Liver (tissue), 9 donors: ENCODE results near the gene MYL3. TPM values are rescaled to one million over a fixed set of nuclear protein-coding genes. Genes with fewer than 3 reads are reported as not detected.

ENCODE experiments used
- DNase-seq: peaks from one replicate; pipeline ENCODE4 v3.0.0-alpha.2; 2017; ENCODE audit warnings: low spot score
- H3K27ac ChIP-seq, 2 donors: one replicate each; pipeline ENCODE4 v1.7.0; 2013; ENCODE audit warnings: inconsistent platforms in 2 of 2, low read length in 2 of 2, control low read depth in 1 of 2, low read depth in 1 of 2, mild to moderate bottlenecking in 1 of 2
- H3K27me3 ChIP-seq, 4 donors: one replicate each; pipeline versions ENCODE4 v1.6.1 to v1.7.0; 2013; ENCODE audit warnings: low read length in 3 of 4, inconsistent platforms in 1 of 4, mild to moderate bottlenecking in 1 of 4, moderate library complexity in 1 of 4; ENCODE audit not compliant: control insufficient read depth in 4 of 4, insufficient read depth in 4 of 4
- H3K36me3 ChIP-seq, 4 donors: one replicate each; pipeline versions ENCODE4 v1.6.1 to v1.7.0; 2013; ENCODE audit warnings: low read length in 3 of 4, mild to moderate bottlenecking in 3 of 4, low read depth in 1 of 4, moderate library complexity in 1 of 4; ENCODE audit not compliant: control insufficient read depth in 4 of 4, insufficient read depth in 3 of 4
- H3K4me1 ChIP-seq, 4 donors: one replicate each; pipeline versions ENCODE4 v1.6.1 to v1.7.0; 2013; ENCODE audit warnings: low read length in 3 of 4, mild to moderate bottlenecking in 3 of 4, moderate library complexity in 1 of 4; ENCODE audit not compliant: control insufficient read depth in 4 of 4, insufficient read depth in 4 of 4
- H3K4me3 ChIP-seq, 3 donors: one replicate each; pipeline versions ENCODE4 v1.6.1 to v1.7.0; 2013; ENCODE audit warnings: low read length in 3 of 3, control low read depth in 1 of 3, low read depth in 1 of 3, mild to moderate bottlenecking in 1 of 3
- H3K9ac ChIP-seq, 2 donors: one replicate each; pipeline ENCODE4 v1.7.0; 2013; ENCODE audit warnings: low read length in 2 of 2, mild to moderate bottlenecking in 2 of 2, moderate library complexity in 2 of 2, control low read depth in 1 of 2, low read depth in 1 of 2
- H3K9me3 ChIP-seq, 4 donors: one replicate each; pipeline versions ENCODE4 v1.6.1 to v1.7.0; 2013; ENCODE audit warnings: low read length in 3 of 4; ENCODE audit not compliant: control insufficient read depth in 4 of 4
- CTCF ChIP-seq: fragments of 150-350 bp; IDR thresholded peaks from 2 replicates; pipeline ENCODE4 v1.5.1; 2017; ENCODE audit warnings: improper control_type of control experiment, low read depth, low read length; ENCODE audit not compliant: missing input control
- EGR1 ChIP-seq, 2 donors: IDR thresholded peaks; 2 replicates each; pipeline ENCODE4 v1.6.1; 2016 to 2018; ENCODE audit warnings: antibody characterized with exemption in 2 of 2, low read depth in 2 of 2
- FOXA2 ChIP-seq: IDR thresholded peaks from 2 replicates; pipeline ENCODE4 v1.6.1; 2016; ENCODE audit warnings: antibody characterized with exemption
- GABPA ChIP-seq, 2 donors: IDR thresholded peaks in 1 of 2; conservative IDR thresholded peaks in 1 of 2; 2 replicates each; pipeline ENCODE4 v1.6.1; 2016; ENCODE audit warnings: antibody characterized with exemption in 2 of 2, mild to moderate bottlenecking in 1 of 2, moderate library complexity in 1 of 2
- HNF4A ChIP-seq, 2 donors: conservative IDR thresholded peaks; 2 replicates each; pipeline ENCODE4 v1.6.1; 2016; ENCODE audit warnings: antibody characterized with exemption in 2 of 2, mild to moderate bottlenecking in 2 of 2
- RAD21 ChIP-seq, 2 donors: IDR thresholded peaks; 2 replicates each; pipeline ENCODE4 v1.6.1; 2016; ENCODE audit warnings: antibody characterized with exemption in 2 of 2, mild to moderate bottlenecking in 2 of 2
- SP1 ChIP-seq: IDR thresholded peaks from 2 replicates; pipeline ENCODE4 v1.6.1; 2018; ENCODE audit warnings: antibody characterized with exemption, mild to moderate bottlenecking
- TAF1 ChIP-seq: conservative IDR thresholded peaks from 2 replicates; pipeline ENCODE4 v1.6.1; 2016; ENCODE audit warnings: antibody characterized with exemption, mild to moderate bottlenecking
- ZBTB33 ChIP-seq: IDR thresholded peaks from 2 replicates; pipeline ENCODE4 v1.6.1; 2016; ENCODE audit warnings: antibody characterized with exemption
- WGBS: extraction: QIAGEN DNeasy Blood & Tissue Kit; methylation state at CpG from one replicate; pipeline ENCODE4 v1.1.7; 2013; 5-methylcytosine and 5-hydroxymethylcytosine counted together
- polyA plus RNA-seq, 2 donors: library from polyadenylated mRNA; stranded (reverse) in 1 of 2; unstranded in 1 of 2; fragments of 200-250 nt in 1 of 2; fragments of >200 nt in 1 of 2; fragmentation: Nextera tagmentation in 1 of 2; extraction: Ambion mirVana in 1 of 2; gene quantifications; one replicate each; pipeline versions ENCODE4 v1.2.1 to v1.2.3, GENCODE V29; 2013 to 2015
- total RNA-seq, 2 donors: library from RNA; depleted of rRNA; stranded (reverse); fragments of >200 nt; gene quantifications; one replicate each; pipeline ENCODE4 v1.2.3, GENCODE V29; 2014
- TF ChIP-seq, protein P1 (sequence below): IDR thresholded peaks from 2 replicates; pipeline ENCODE4 v1.6.1; 2016; ENCODE audit warnings: antibody characterized with exemption
- TF ChIP-seq, protein P2 (sequence below): IDR thresholded peaks from 2 replicates; pipeline ENCODE4 v1.6.1; 2016; ENCODE audit warnings: antibody characterized with exemption
- donor health status: healthy.
- donor health status: healthy.
- donor health status: healthy.
- donor health status: healthy.
- donor health status: healthy.

Gene MYL3
- total and polyA plus RNA-seq, 4 donors: 0.51 to 1.3 (median 0.81) TPM

GRCh38 chr3:46861605-46862368 is 1.5 kb downstream of the MYL3 start:
- Histone ChIP-seq H3K9ac (no peak overlapping the region), H3K4me3 (no peak overlapping the region), H3K27ac (no peak overlapping the region), H3K36me3 (no peaks in the 10 kb centered on the region), H3K9me3 (no peaks in the 10 kb centered on the region), H3K4me1 (peaks cover 0 to 4% (median 3%) of the 10 kb centered on the region in 4 donors), H3K27me3 (no peaks in the 10 kb centered on the region)
- TF ChIP-seq ZBTB33 (no peak), TAF1 (no peak), CTCF (no peak), FOXA2 (no peak), SP1 (no peak), GABPA (IDR thresholded peaks at IDR 0.05 in 1 of 2, conservative IDR thresholded peaks at IDR 0.05 in 1 of 2) (no peak)
- TF ChIP-seq, protein P1, sequence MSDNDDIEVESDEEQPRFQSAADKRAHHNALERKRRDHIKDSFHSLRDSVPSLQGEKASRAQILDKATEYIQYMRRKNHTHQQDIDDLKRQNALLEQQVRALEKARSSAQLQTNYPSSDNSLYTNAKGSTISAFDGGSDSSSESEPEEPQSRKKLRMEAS: no peak
- TF ChIP-seq, protein P2, sequence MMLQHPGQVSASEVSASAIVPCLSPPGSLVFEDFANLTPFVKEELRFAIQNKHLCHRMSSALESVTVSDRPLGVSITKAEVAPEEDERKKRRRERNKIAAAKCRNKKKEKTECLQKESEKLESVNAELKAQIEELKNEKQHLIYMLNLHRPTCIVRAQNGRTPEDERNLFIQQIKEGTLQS: no peak
- 75% methylated on average over 12 of the region's 12 CpGs for WGBS
- DNase-seq: no peak

DNA sequence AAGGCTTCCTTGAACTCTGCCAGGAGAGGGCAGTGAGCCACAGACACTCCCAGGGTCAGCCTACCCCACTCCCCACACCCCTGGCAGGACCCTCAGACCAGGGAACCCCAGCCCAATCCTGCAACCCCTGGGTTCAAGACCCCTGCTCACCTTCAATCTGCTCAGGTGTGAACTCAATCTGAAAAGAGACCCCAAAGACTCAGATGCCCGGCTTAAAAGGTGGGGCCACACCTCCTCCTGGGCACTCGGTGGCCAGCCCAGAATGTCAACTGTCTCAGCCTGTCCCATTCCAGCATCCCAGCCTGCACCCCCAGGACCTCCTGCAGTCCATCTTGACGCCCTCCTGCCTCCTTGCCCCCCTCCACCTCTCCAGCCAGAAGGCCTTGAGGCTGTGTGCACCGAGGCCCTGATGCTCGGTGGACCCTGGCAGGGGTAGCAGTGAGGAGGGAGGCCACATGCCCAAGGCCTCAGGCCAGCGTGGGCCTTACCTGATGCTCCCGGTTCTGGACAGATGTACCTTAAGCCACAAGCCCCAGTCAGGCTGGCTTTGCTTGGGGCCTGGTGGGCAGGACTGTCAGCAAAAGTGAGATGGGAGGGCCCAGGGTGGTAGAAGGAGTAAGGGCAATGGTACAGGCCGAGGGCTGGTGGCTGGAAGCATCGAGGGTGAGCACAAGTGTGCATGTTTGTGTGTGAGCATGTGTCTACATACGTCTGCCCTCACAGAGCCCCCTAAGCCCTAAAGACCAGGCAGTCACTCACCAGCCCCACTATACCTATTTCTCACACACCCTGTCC is 2.2 kb downstream of the MYL3 start:
- peaks cover 0 to 5% (median 3%) of the 10 kb centered on the region in 4 donors for H3K4me1 ChIP-seq
- H3K36me3 ChIP-seq: no peaks in the 10 kb centered on the region
- no peak overlapping the region for H3K9ac ChIP-seq
- H3K9me3 ChIP-seq: no peaks in the 10 kb centered on the region
- no peaks in the 10 kb centered on the region for H3K27me3 ChIP-seq
- no peak for TF ChIP-seq RAD21 (IDR thresholded peaks at IDR 0.05)
- no peak for TF ChIP-seq EGR1 (IDR thresholded peaks at IDR 0.05; ENCODE audit: low read depth in 2 of 2)
- no peak for TF ChIP-seq HNF4A (conservative IDR thresholded peaks at IDR 0.05)
- WGBS: 95% methylated on average over 10 of the region's 10 CpGs
- H3K27ac ChIP-seq: no peak overlapping the region
- no peak overlapping the region for H3K4me3 ChIP-seq
- no peak for DNase-seq
